ENCODE results near the gene SLC25A42.
A peak's percentile ranks its signal among the peaks of the same experiment; 100 is the strongest.
"Not testable (repeated sequence)": the region's sequence is repeated elsewhere in the genome, so short reads cannot be mapped to it uniquely, and the experiment has no call there.

SLC25A42 gene

GRCh38 chr19:19139876-19140229 is 76.1 kb downstream of the SLC25A42 start:
- DNase-seq, result no peak

- no peak for DNase-seq
Measured at GRCh38 chr19:19140476-19140875, 76.7 kb downstream of the SLC25A42 start.

DNA sequence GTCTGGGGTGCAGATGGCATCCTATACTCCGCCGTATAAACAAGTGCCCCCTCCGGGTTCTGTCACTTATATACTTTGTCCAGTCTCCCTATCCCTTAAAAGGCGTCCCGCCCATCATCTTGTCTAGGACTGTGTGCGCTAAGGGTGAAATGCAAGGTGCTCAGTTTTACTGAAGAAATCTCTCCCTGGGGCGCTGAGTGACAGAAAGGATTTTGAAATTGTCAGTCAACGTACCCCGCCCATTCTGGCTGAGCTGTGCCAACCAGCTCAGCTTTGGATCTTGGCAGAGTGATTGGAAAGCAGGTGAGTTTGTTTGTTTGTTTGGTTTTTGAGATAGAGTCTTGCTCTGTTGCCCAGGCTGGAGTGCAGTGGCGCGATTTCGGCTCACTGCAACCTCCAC is 78.6 kb downstream of the SLC25A42 start:
- DNase-seq, result no peak

DNA sequence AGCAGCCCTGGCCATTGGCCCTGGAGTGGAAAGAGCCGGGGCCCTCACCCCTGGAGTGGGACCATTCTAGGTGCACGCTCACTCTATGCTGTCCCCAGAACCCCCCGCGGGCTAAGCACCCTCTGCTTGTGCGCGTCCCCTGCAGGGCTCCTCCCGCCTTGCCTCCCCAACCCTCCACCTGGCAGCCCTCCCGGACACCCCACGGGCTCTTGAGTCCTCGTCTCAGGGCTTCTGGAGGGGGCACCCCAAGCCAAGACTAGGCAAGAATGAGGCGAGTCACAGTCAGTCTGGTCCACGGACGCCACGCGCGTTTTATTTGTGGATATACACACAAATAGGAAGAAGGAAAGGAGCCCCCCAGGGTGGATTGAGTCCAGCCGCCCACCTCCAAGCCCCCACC is 81.5 kb downstream of the SLC25A42 start:
- no peak for DNase-seq

GRCh38 chr19:19145684-19146608 is 82.2 kb downstream of the SLC25A42 start:
- DNase-seq, result peak; percentile 88

- no peak for DNase-seq
Measured at GRCh38 chr19:19146865-19147264, 83.1 kb downstream of the SLC25A42 start.

GRCh38 chr19:19147344-19147743 is 83.5 kb downstream of the SLC25A42 start:
- no peak for DNase-seq

- DNase-seq, result not testable (repeated sequence)
Measured at GRCh38 chr19:19148504-19148903, 84.7 kb downstream of the SLC25A42 start.

- DNase-seq, result no peak
Measured at GRCh38 chr19:19149435-19149834, 85.6 kb downstream of the SLC25A42 start.

- no peak for DNase-seq
Measured at GRCh38 chr19:19151418-19151817, 87.6 kb downstream of the SLC25A42 start.

GRCh38 chr19:19152668-19153384 is 89.0 kb downstream of the SLC25A42 start:
- DNase-seq, result no peak

GRCh38 chr19:19154768-19155494 is 91.1 kb downstream of the SLC25A42 start:
- no peak for DNase-seq

GRCh38 chr19:19155495-19156219 is 91.9 kb downstream of the SLC25A42 start:
- DNase-seq, result no peak

DNA sequence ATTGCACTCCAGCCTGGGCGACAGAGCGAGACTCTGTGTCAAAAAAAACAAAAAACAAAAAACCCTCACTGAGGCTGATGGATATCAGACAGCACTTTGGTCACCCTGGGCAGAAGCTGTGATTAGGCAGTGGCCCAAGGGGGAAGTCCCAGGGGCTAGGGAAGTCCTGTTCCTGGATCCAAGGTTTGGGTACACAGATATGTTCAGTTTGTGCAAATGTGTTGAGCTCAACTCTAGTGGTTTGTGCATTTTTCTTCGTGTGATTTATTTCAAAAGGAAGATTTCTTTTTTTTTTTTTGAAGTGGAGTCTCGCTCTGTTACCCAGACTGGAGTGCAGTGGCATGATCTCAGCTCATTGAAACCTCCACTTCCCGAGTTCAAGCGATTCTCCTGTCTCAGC is 94.0 kb downstream of the SLC25A42 start:
- no peak for DNase-seq

- no peak for DNase-seq
Measured at GRCh38 chr19:19159534-19159933, 95.7 kb downstream of the SLC25A42 start.

DNA sequence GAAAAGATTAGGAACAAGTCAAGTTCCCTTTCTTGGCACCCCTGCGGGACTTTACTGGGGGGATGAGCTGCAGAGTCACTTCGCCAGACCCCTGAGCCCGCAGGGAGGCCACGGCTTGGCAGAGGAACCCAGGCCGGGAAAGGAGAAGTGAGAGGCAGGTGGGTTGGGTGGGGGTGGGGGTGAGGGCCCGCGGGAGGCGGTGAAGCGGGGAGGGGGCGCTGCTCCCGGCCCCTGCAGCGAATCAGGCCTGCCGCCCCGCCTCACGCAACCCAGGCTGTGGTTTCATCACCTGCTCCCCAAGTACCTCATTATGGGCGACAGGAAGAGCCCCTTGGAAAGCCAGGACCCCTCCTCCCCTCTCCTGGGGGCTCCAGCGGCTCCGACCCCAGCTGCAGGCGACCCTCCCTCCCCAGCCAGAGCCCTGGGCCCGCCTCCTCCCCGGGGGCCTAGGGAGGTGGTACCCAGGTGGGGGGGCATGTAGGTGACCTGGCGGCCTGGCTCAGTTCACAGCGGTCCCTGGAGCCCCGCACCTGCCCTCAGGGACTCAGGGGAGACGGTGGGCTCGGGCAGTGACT is 96.8 kb downstream of the SLC25A42 start:
- no peak for DNase-seq

DNA sequence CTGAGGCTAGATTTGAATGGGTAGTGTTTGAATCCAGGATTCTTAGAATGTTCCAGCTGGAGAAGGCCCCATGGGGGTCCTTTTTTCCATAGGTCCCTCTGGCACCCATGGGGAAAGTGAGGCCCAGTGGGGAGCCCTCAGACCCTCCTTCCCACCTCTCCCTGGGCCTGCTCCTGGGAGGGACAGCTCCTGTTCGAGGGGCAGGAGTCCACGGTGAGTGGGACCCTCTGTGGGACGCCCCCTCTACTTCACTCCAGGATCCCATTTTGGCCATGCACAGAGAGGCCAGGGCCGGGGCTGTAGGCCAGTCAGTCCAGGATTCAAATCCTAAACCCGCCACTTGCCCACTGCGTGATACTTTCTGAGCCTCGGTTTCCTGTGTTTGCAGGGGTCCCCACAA is 98.7 kb downstream of the SLC25A42 start:
- DNase-seq, result no peak
